Measurements from ENCODE around the gene MAPK4.

MAPK4 gene

DNA sequence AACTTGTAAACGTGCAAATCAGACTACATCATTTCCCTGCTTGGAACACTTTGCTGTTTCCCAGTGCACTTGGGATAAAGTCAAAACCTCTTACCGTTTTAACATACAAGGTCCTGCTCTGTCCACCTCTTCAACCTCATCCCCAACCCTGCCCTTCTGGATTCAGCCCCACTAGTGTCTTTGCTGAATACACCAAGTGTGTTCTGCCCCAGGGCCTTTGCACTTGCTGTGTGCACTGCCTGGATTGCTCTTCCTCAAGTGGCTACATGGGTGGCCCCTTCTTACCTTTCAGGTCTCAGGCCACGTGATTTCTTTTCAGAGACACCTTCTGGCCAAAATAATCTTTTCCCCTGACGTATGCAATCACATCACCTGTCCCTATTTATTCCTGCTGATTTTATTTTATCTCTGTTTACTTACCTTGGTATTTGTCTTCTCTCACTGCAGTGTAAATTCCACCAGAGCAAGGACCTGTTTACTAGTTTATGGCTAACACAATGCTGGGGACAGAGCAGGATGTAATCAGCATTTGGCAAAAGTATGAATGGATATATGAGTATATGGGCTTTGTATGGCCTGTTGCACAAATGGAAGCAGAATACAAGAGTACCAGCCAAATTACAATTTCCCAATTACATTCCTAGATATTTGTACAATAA is 63.9 kb downstream of the MAPK4 start:
- TF ChIP-seq, protein P1, sequence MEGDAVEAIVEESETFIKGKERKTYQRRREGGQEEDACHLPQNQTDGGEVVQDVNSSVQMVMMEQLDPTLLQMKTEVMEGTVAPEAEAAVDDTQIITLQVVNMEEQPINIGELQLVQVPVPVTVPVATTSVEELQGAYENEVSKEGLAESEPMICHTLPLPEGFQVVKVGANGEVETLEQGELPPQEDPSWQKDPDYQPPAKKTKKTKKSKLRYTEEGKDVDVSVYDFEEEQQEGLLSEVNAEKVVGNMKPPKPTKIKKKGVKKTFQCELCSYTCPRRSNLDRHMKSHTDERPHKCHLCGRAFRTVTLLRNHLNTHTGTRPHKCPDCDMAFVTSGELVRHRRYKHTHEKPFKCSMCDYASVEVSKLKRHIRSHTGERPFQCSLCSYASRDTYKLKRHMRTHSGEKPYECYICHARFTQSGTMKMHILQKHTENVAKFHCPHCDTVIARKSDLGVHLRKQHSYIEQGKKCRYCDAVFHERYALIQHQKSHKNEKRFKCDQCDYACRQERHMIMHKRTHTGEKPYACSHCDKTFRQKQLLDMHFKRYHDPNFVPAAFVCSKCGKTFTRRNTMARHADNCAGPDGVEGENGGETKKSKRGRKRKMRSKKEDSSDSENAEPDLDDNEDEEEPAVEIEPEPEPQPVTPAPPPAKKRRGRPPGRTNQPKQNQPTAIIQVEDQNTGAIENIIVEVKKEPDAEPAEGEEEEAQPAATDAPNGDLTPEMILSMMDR (IDR thresholded peaks at IDR 0.05; ENCODE audit: low read depth, low read length, missing control alignments) = no peak
- no peak for DNase-seq (ENCODE audit: extremely low read depth, low read depth)
- H3K4me3 ChIP-seq (replicated peaks; ENCODE audit: low read depth, low read length) = no peak overlapping the region

DNA sequence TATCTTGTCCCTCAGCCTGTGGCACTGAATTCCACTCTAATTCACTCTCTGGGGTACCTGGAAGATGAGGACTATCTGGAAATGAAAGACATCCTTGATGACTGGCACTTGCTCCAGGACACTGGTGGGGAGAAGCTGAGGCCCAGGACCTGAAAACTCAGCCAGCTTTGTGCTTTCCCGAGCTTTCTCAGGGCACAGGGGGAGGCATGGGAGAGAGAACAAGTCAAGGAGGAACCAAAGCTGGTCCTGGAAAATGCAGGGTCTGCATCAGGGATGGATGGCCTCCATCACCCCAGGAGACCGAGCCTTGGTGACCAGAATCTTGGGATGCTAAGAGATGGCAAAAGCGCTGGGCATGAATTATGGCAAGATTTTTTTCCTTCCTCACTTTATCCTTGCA is 65.1 kb downstream of the MAPK4 start:
- TF ChIP-seq, protein P1 (IDR thresholded peaks at IDR 0.05; ENCODE audit: low read depth, low read length, missing control alignments) = no peak
- no peak for DNase-seq (ENCODE audit: extremely low read depth, low read depth)
- H3K4me3 ChIP-seq (replicated peaks; ENCODE audit: low read depth, low read length) = no peak overlapping the region

DNA sequence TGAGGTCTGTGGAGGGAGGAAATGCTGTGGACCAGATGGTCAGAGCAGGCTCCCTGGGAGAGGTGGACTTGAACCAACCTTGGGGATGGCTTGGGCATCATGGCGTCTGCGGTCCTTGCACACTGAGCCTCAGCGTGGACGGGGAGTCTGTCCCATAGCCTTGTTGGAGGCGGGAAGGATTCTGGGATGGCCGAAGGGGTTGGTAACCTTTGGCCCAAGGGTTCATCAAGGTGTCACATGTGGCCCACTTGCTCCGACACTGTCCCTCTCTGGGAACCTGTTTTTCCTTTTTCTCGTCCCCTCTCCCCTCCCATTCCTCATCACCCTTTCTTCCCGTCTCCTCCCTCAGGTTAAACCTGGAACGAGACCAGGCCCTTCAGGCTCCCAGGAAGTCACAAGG is 66.4 kb downstream of the MAPK4 start:
- no peak for DNase-seq (ENCODE audit: extremely low read depth, low read depth)
- TF ChIP-seq, protein P1 (IDR thresholded peaks at IDR 0.05; ENCODE audit: low read depth, low read length, missing control alignments) = no peak
- no peak overlapping the region for H3K4me3 ChIP-seq (replicated peaks; ENCODE audit: low read depth, low read length)

DNA sequence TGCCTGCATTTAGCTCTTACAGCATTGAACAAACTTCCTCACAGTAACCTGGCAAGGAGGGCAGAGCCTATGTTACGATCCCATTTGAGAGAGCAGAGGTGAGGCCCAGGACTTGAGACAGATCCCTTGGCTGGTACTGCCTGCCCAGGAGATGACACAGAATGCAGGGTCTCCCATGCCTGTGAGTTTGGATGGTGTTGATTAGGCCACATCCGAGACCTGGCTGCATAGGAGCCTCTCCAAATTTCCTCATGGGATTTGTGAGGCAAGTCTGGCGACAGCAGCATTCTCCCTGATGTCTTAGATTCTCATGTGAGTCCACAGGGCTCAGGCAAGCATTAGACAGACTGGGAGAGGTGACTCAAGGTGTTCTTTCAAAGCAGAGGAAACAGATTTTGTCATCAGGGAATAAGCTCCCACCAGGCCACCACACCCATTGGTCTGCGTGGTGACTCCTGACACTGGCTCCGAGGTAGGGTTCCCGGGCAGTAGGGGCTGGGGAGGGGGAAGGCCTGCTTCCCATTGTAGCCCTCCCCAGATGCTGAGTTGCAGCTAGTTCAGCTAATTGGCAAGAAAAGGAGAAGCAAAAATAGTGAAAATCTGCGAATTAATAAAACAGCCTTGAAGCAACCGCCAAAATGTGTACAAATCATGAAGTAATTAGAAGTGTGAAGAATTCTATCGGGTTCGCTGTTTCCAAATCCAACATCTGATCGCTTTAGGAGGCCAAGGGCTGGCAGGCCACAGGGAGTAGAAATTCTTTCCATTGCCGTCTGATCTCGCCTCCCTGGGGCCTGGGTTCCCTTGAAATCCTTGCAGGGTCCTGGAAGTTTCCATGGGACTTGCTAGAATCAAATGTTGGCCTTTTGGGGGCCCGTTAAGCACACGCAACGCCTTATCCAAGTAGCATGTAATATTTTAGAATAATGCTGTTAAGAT is 68.0 kb downstream of the MAPK4 start:
- TF ChIP-seq, protein P1 (IDR thresholded peaks at IDR 0.05; ENCODE audit: low read depth, low read length, missing control alignments) = no peak
- DNase-seq (ENCODE audit: extremely low read depth, low read depth) = no peak
- H3K4me3 ChIP-seq (replicated peaks; ENCODE audit: low read depth, low read length) = no peak overlapping the region

DNA sequence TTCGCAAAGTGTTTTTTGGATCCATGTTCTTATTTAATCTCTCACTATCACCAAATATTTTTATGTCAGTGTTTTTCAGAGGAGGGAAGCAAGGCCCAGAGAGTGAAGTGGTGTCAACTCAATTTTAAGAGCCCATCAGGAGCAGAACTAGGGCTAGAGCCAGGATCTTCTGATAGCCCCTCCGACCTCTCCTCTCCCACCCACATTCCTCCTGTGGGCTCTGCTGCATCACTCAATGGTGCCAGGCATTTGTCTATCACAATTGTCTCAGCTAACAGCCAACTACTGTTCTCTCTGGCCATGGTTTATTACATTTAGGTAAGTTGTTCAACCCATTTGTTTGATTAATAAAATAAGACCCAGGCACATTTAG is 68.6 kb downstream of the MAPK4 start:
- no peak overlapping the region for H3K4me3 ChIP-seq (replicated peaks; ENCODE audit: low read depth, low read length)
- TF ChIP-seq, protein P1 (IDR thresholded peaks at IDR 0.05; ENCODE audit: low read depth, low read length, missing control alignments) = no peak
- DNase-seq (ENCODE audit: extremely low read depth, low read depth) = no peak

DNA sequence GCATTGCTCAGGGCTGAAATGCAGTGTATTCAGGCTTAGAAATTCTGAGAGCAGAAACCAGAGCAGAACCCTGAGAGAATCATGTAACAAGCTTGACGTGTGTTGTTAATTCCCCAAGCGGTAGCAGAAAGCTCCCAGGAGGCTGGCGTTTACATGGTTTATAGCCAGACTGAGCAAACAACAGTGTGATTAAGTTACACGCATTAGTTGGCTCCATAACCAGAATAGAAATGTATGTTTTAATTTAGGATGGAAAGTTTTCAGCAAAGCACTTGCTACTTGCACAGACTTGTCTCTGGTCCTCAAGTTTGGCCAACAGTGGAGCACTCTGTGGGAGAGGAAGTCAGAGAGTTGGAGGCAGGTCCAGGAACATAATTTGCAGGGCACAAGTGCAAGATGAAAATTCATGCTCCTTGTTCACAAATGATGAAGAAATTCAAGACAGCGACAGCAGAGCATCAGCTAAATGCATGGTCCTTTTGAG is 69.3 kb downstream of the MAPK4 start:
- H3K4me3 ChIP-seq (replicated peaks; ENCODE audit: low read depth, low read length) = no peak overlapping the region
- TF ChIP-seq, protein P1 (IDR thresholded peaks at IDR 0.05; ENCODE audit: low read depth, low read length, missing control alignments) = no peak
- DNase-seq (ENCODE audit: extremely low read depth, low read depth) = no peak

Data from HFF-Myc (cell line).